Osteoblast (primary cell): ENCODE results near the gene NDRG3. TPM values are rescaled to one million over a fixed set of nuclear protein-coding genes. Genes with fewer than 3 reads are reported as not detected.

Experiments used
- DNase-seq: peaks from one replicate; pipeline ENCODE4 v3.0.0; 2011; ENCODE audit warnings: low spot score, mixed read lengths; ENCODE audit not compliant: insufficient read length; ENCODE audit errors: missing footprints
- H2AFZ ChIP-seq: 2 replicates; pipeline ENCODE4 v1.6.0; 2011; ENCODE audit warnings: mild to moderate bottlenecking, low read length
- H3K27ac ChIP-seq: 2 replicates; pipeline ENCODE4 v1.5.1; 2011; ENCODE audit warnings: mild to moderate bottlenecking, low read depth, low read length, moderate library complexity
- H3K27me3 ChIP-seq: 2 replicates; pipeline ENCODE4 v1.6.0; 2012; ENCODE audit warnings: mild to moderate bottlenecking, control low read depth, inconsistent platforms, low read length, moderate library complexity; ENCODE audit not compliant: insufficient read depth
- H3K36me3 ChIP-seq: 2 replicates; pipeline ENCODE4 v1.5.1; 2011; ENCODE audit warnings: mild to moderate bottlenecking, low read length, control low read depth, moderate library complexity; ENCODE audit not compliant: insufficient read depth
- H3K4me1 ChIP-seq: 2 replicates; pipeline ENCODE4 v1.5.1; 2011; ENCODE audit warnings: mild to moderate bottlenecking, low read length, control low read depth, moderate library complexity; ENCODE audit not compliant: insufficient read depth
- H3K4me2 ChIP-seq: 2 replicates; pipeline ENCODE4 v1.6.0; 2011; ENCODE audit warnings: mild to moderate bottlenecking, low read length; ENCODE audit not compliant: insufficient read depth
- H3K4me3 ChIP-seq: fragments of 200-600 bp; sonication (generic); 3 replicates; pipeline ENCODE4 v1.5.1; 2012; ENCODE audit warnings: mild to moderate bottlenecking, low read length, inconsistent platforms; ENCODE audit not compliant: insufficient read depth
- H3K79me2 ChIP-seq: 2 replicates; pipeline ENCODE4 v1.6.0; 2012; ENCODE audit warnings: mild to moderate bottlenecking, low read length, control low read depth, inconsistent platforms; ENCODE audit not compliant: insufficient read depth
- H3K9me3 ChIP-seq: 2 replicates; pipeline ENCODE4 v1.5.1; 2011; ENCODE audit warnings: low read depth, low read length, control low read depth
- H4K20me1 ChIP-seq: 2 replicates; pipeline ENCODE4 v1.6.0; 2012; ENCODE audit warnings: mild to moderate bottlenecking, low read length, control low read depth; ENCODE audit not compliant: insufficient read depth
- total RNA-seq: library from RNA; depleted of rRNA; stranded (reverse); fragments of >200 nt; gene quantifications from 2 replicates; pipeline ENCODE4 v1.2.3, GENCODE V29; 2012
- TF ChIP-seq, protein P1 (sequence below): IDR thresholded peaks from 2 replicates; pipeline ENCODE4 v1.5.1; 2011; ENCODE audit warnings: mild to moderate bottlenecking, low read depth, low read length, moderate library complexity; ENCODE audit errors: extremely low read depth

Gene NDRG3
- total RNA-seq, 1 donor, result 26.4 TPM

DNA sequence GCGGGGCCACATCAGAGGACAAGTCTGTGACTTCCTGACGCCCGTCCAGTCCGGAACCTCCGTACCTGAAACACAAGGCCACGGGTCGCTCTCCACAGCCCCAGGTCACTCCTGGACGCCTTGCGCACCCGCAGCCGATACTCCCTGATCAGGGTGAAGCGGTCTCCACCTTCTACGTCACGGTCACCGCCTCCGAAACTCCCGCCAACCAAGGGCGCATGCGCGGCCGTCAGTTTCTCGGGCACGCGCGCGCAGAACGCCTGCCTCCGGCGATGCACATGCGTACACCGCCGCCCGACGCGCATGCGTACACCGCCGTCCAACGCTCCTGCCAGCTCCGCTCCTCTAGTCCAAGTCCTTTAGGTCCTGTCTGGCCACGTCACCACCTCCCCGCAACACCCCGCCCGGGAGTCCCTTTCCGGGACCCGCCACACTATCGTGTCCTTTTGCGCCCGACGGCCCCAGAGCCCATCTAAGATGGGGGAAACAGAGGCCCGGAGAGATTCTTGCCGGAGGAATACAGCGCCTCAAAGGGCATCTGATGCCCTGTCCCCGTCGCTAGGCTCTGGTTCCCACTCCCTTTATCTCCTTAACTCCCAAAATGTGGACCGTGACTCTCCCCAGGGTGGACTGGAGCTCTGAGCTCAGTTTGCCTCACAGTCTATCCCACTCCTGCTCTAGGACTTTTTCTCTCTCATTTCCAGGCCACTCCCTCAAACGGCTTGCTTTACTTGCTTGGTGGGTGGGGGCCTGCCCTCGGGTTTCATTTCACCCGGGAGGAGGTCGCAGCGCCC lies 27.9 kb upstream of the NDRG3 start, which contains the start of gene DSN1:
TSS of gene DSN1 (minus strand) at position 167 of the 794 bp plus-strand sequence. CDS start 2,305 bp downstream, outside the sequence.
- H3K27me3 ChIP-seq, result no peaks in the 10 kb centered on the region
- H3K36me3 ChIP-seq, result no peaks in the 10 kb centered on the region
- peaks cover 25% of the 10 kb centered on the region for H3K4me1 ChIP-seq
- TF ChIP-seq, protein P1, sequence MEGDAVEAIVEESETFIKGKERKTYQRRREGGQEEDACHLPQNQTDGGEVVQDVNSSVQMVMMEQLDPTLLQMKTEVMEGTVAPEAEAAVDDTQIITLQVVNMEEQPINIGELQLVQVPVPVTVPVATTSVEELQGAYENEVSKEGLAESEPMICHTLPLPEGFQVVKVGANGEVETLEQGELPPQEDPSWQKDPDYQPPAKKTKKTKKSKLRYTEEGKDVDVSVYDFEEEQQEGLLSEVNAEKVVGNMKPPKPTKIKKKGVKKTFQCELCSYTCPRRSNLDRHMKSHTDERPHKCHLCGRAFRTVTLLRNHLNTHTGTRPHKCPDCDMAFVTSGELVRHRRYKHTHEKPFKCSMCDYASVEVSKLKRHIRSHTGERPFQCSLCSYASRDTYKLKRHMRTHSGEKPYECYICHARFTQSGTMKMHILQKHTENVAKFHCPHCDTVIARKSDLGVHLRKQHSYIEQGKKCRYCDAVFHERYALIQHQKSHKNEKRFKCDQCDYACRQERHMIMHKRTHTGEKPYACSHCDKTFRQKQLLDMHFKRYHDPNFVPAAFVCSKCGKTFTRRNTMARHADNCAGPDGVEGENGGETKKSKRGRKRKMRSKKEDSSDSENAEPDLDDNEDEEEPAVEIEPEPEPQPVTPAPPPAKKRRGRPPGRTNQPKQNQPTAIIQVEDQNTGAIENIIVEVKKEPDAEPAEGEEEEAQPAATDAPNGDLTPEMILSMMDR, result no peak
- H3K79me2 ChIP-seq, result peaks cover 17% of the 10 kb centered on the region
- H3K4me3 ChIP-seq, result peak within 1 kb of the TSS; percentile 93
- peak within 1 kb of the TSS; percentile 91 for H3K27ac ChIP-seq
- H4K20me1 ChIP-seq, result no peaks in the 10 kb centered on the region
- peak within 1 kb of the TSS; percentile 97 for H2AFZ ChIP-seq
- peak; percentile 98 for DNase-seq
- H3K4me2 ChIP-seq, result peak within 1 kb of the TSS; percentile 93
- H3K9me3 ChIP-seq, result no peaks in the 10 kb centered on the region

DNA sequence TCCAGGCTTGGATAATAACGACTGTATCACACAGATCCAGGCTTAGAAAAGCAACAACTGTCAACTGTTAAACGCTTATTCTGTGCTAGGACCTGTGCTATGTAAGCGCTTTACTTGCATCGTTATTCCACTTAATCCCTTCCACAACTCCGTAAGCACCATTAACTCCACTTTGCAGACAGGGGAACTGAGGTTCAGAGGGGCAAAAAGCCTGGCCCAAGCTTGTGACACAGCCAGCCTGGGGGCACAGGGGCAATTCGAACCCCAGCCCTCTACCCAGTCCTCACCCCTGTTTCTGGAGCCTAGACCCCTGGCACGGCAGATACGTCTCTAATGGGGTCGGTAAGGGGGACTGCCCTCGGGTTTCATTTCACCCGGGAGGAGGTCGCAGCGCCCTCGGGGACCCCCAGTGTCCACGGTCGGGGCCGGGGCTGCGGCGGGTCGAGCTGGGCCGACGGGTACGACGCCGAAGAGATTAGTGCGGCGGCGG lies 27.3 kb upstream of the NDRG3 start:
- Histone ChIP-seq H3K36me3 (no peaks in the 10 kb centered on the region), H3K9me3 (no peaks in the 10 kb centered on the region), H3K4me1 (peaks cover 28% of the 10 kb centered on the region), H3K4me3 (peak overlapping the region; percentile 93), H3K27me3 (no peaks in the 10 kb centered on the region), H3K79me2 (peaks cover 17% of the 10 kb centered on the region), H2AFZ (peak overlapping the region; percentile 97), H4K20me1 (no peaks in the 10 kb centered on the region), H3K4me2 (peak overlapping the region; percentile 93), H3K27ac (peak overlapping the region; percentile 91)
- TF ChIP-seq, protein P1, result no peak
- DNase-seq, result peak; percentile 41

DNA sequence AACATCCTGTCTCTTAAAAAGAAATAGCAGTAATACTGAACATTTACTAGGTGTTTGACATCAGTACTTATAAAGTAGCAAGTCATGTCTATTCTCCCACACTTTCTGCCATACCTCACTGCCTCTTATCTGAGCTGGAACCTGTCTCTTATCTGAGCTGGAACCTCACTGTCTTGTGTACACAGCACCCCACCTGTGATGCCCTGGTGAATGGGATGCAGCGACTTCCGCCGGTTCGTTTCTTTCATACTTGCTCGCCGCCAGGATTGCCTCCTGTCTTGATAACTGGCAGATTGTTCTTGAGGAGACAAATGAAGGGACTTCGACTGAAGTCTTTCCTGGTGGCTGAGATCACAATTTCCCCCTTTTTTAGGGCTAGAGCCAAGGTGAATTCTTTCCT lies 24.8 kb upstream of the NDRG3 start:
- TF ChIP-seq, protein P1, result no peak
- no peak overlapping the region for H3K27ac ChIP-seq

GRCh38 chr20:36768768-36769430 lies 23.0 kb upstream of the NDRG3 start:
- H2AFZ ChIP-seq, result peak overlapping the region; percentile 43
- no peaks in the 10 kb centered on the region for H3K9me3 ChIP-seq
- peak overlapping the region; percentile 26 for H3K4me2 ChIP-seq
- H3K79me2 ChIP-seq, result peaks cover 17% of the 10 kb centered on the region
- H3K27ac ChIP-seq, result no peak overlapping the region
- TF ChIP-seq, protein P1, result no peak
- H3K27me3 ChIP-seq, result no peaks in the 10 kb centered on the region
- H3K4me3 ChIP-seq, result no peak overlapping the region
- peaks cover 6% of the 10 kb centered on the region for H3K36me3 ChIP-seq
- H4K20me1 ChIP-seq, result no peaks in the 10 kb centered on the region
- peak; percentile 19 for DNase-seq
- peaks cover 20% of the 10 kb centered on the region for H3K4me1 ChIP-seq

More for the DNA sequence above, 24.8 kb upstream of the NDRG3 start:
- H3K9me3 ChIP-seq, result no peaks in the 10 kb centered on the region
- H3K27me3 ChIP-seq, result no peaks in the 10 kb centered on the region
- peaks cover 28% of the 10 kb centered on the region for H3K4me1 ChIP-seq
- H2AFZ ChIP-seq, result no peak overlapping the region
- no peaks in the 10 kb centered on the region for H4K20me1 ChIP-seq
- H3K36me3 ChIP-seq, result peaks cover 6% of the 10 kb centered on the region
- no peak overlapping the region for H3K4me3 ChIP-seq
- H3K79me2 ChIP-seq, result peaks cover 17% of the 10 kb centered on the region
- no peak overlapping the region for H3K4me2 ChIP-seq
- DNase-seq, result peak; percentile 34
